ENCODE measurements around the gene NELL1.

DNA sequence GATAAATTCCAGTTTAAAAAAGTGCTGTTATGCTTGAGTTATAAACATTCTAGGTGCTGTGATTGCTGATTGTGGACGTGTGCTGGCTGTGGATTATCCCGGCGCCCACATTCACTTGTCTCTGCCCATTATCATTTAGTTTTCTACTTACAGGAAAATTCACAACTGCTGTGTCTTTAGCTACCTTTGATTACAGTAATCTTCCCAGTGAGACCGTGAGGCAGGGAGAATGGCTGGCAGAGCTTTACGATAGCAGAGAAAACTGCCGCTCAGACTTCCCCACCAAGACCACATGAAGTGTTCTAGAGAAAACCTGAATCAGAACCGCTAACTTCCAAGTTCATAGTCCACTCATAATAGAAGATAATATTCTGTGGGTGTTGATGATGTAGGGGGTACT lies 34.6 kb upstream of the NELL1 start:
- TF ChIP-seq, protein P1, sequence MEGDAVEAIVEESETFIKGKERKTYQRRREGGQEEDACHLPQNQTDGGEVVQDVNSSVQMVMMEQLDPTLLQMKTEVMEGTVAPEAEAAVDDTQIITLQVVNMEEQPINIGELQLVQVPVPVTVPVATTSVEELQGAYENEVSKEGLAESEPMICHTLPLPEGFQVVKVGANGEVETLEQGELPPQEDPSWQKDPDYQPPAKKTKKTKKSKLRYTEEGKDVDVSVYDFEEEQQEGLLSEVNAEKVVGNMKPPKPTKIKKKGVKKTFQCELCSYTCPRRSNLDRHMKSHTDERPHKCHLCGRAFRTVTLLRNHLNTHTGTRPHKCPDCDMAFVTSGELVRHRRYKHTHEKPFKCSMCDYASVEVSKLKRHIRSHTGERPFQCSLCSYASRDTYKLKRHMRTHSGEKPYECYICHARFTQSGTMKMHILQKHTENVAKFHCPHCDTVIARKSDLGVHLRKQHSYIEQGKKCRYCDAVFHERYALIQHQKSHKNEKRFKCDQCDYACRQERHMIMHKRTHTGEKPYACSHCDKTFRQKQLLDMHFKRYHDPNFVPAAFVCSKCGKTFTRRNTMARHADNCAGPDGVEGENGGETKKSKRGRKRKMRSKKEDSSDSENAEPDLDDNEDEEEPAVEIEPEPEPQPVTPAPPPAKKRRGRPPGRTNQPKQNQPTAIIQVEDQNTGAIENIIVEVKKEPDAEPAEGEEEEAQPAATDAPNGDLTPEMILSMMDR (IDR thresholded peaks at IDR 0.05; ENCODE audit: low read depth, low read length, poor library complexity, severe bottlenecking): no peak
- no peak for TF ChIP-seq EZH2phosphoT487 (IDR thresholded peaks at IDR 0.05; ENCODE audit: borderline replicate concordance, low read length)
